Karpas-422 (cell line): ENCODE results near the gene ENDOV. TPM values are rescaled to one million over a fixed set of nuclear protein-coding genes. Genes with fewer than 3 reads are reported as not detected.
"Not testable (repeated sequence)": the region's sequence is repeated elsewhere in the genome, so short reads cannot be mapped to it uniquely, and the experiment has no call there.

ENCODE experiments used
- DNase-seq: peaks from one replicate; pipeline ENCODE4 v3.0.0-alpha.2; 2015
- H2AFZ ChIP-seq: fragments of 200-600 bp; sonication (generic); 2 replicates; pipeline ENCODE4 v1.6.1; 2014; ENCODE audit warnings: antibody characterized with exemption, low read length, mixed read lengths
- H3K27ac ChIP-seq: fragments of 200-600 bp; sonication (generic); 2 replicates; pipeline ENCODE4 v1.5.1; 2014; ENCODE audit warnings: mild to moderate bottlenecking, low read length, moderate library complexity
- H3K27me3 ChIP-seq: fragments of 200-600 bp; sonication (generic); 2 replicates; pipeline ENCODE4 v1.6.1; 2014; ENCODE audit warnings: low read length, mixed read lengths
- H3K36me3 ChIP-seq: fragments of 200-600 bp; sonication (generic); 2 replicates; pipeline ENCODE4 v1.6.1; 2014; ENCODE audit warnings: low read length, mixed read lengths; ENCODE audit not compliant: insufficient read depth
- H3K4me1 ChIP-seq: fragments of 200-600 bp; sonication (generic); 2 replicates; pipeline ENCODE4 v1.6.1; 2014; ENCODE audit warnings: mild to moderate bottlenecking, low read length, mixed read lengths
- H3K4me2 ChIP-seq: fragments of 200-600 bp; sonication (generic); 2 replicates; pipeline ENCODE4 v1.6.1; 2014; ENCODE audit warnings: low read length, low read depth, mild to moderate bottlenecking; ENCODE audit not compliant: poor library complexity, severe bottlenecking
- H3K4me3 ChIP-seq: fragments of 200-600 bp; sonication (generic); 2 replicates; pipeline ENCODE4 v1.5.1; 2014; ENCODE audit warnings: mild to moderate bottlenecking, antibody characterized with exemption, low read length, mixed read lengths
- H3K79me2 ChIP-seq: fragments of 200-600 bp; sonication (generic); 2 replicates; pipeline ENCODE4 v1.6.1; 2014; ENCODE audit warnings: mild to moderate bottlenecking, low read length, mixed read lengths
- H3K9ac ChIP-seq: fragments of 200-600 bp; sonication (generic); 2 replicates; pipeline ENCODE4 v1.6.0; 2014; ENCODE audit warnings: low read length
- H3K9me2 ChIP-seq: fragments of 200-600 bp; sonication (generic), shearing (Covaris generic); replicated peaks from 2 replicates; pipeline ENCODE4 v1.6.0; 2014; ENCODE audit warnings: mild to moderate bottlenecking, low read length, moderate library complexity; ENCODE audit not compliant: insufficient read depth
- H3K9me3 ChIP-seq: fragments of 300-700, 200-600 bp; sonication (generic); 2 replicates; pipeline ENCODE4 v1.6.1; 2014; ENCODE audit warnings: low read length, mixed read lengths
- H4K20me1 ChIP-seq: fragments of 200-600 bp; sonication (generic); 2 replicates; pipeline ENCODE4 v1.6.1; 2014; ENCODE audit warnings: mild to moderate bottlenecking, antibody characterized with exemption, low read length, low read depth; ENCODE audit not compliant: insufficient read depth
- total RNA-seq: library from RNA; depleted of rRNA; stranded (reverse); fragments of >200 nt; shearing (Covaris generic); gene quantifications from 2 replicates; pipeline ENCODE4 v1.2.3, GENCODE V29; 2014; ENCODE audit warnings: low replicate concordance

Gene ENDOV
- total RNA-seq, 1 experiment from 2014 or later = 22.7 TPM

DNA sequence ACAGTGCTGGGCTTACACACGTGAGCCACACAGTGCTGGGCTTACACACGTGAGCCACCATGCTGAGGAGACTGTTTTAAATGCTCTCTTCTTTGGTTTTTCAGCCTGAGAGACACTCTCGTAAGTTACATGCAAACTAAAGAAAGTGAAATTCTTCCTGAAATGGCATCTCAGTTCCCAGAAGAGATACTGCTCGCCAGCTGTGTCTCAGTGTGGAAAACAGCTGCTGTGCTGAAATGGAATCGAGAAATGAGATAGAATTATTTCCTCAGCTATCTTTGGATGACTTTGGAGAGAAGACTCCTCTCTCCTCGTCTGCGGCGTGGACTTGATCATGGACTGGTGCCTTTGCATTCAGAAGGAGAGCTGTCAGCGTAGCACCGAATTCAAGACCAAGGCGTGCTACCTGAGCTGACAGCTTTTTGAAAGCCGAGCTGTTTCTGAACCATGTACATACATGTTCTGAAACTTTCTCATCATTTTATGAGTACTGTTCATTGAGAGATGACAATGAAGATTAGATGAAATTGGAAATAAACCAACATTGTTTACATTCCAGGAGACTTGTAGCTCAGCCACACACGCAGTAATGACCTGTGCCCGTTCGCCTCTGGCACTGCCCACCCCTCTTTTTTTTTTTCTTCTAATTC is 21.6 kb upstream of the ENDOV start:
- H3K4me2 ChIP-seq = no peak overlapping the region
- no peak overlapping the region for H2AFZ ChIP-seq
- H3K27ac ChIP-seq = no peak overlapping the region
- peak; percentile 24 for DNase-seq
- H3K9ac ChIP-seq = no peak overlapping the region
- H3K36me3 ChIP-seq = no peaks in the 10 kb centered on the region
- H3K4me1 ChIP-seq = no peaks in the 10 kb centered on the region
- no peak overlapping the region for H3K4me3 ChIP-seq
- H3K9me2 ChIP-seq = no peaks in the 10 kb centered on the region
- H3K27me3 ChIP-seq = no peaks in the 10 kb centered on the region
- no peaks in the 10 kb centered on the region for H4K20me1 ChIP-seq
- H3K9me3 ChIP-seq = no peaks in the 10 kb centered on the region
- no peaks in the 10 kb centered on the region for H3K79me2 ChIP-seq

DNA sequence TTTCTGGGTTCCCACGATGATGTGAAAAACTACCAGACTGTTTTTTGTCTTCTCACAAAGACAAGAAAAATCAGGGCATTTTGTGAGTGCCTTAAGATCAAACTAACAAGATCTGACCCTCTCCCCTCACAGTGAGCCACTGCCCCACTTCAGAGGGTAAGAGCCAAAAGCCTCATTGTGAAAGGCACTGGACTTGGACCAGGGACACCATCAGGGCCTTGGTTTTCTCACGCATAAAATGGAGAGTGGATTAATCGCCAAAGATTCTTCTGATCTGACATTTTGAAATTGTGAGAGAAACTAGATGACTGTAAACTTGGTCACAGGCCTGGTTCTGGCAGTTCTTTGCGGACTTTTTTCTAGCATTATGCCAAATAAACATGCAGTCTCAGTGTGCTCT is 21.0 kb upstream of the ENDOV start:
- Histone ChIP-seq H3K4me1 (no peaks in the 10 kb centered on the region), H4K20me1 (no peaks in the 10 kb centered on the region), H3K27me3 (no peaks in the 10 kb centered on the region), H3K9ac (no peak overlapping the region), H3K27ac (no peak overlapping the region), H3K9me2 (no peaks in the 10 kb centered on the region), H3K9me3 (no peaks in the 10 kb centered on the region), H2AFZ (no peak overlapping the region), H3K79me2 (no peaks in the 10 kb centered on the region), H3K4me2 (no peak overlapping the region), H3K4me3 (no peak overlapping the region), H3K36me3 (no peaks in the 10 kb centered on the region)
- no peak for DNase-seq

DNA sequence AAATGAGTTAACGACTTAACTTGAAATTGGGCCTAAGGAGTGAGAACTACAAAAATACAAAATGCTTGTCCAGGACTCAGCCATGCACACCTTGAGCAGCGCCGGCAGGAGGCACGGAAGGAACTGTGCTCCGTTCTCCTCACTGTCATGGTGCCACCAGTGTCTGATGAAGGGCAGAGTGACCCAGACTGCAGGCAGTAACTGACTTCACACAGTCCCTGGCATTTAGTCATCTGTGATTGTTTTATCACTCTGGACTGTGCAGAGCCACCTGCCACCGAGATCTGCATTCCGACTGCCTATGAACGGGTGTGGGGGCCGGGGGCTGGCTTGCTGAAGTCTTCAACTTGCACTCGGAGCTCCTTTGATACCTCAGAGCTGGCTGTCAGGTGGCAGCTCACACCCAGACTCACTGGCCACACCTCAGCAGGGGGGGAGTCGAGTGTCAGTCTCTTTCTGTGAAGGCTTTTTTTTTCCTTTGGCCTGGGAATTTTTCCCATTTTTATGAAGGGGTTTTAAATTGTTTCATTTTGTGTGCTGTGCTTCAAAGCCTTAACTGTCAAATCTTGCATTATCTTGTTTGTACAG is 20.2 kb upstream of the ENDOV start:
- DNase-seq = peak; percentile 27
- H3K36me3 ChIP-seq = no peaks in the 10 kb centered on the region

DNA sequence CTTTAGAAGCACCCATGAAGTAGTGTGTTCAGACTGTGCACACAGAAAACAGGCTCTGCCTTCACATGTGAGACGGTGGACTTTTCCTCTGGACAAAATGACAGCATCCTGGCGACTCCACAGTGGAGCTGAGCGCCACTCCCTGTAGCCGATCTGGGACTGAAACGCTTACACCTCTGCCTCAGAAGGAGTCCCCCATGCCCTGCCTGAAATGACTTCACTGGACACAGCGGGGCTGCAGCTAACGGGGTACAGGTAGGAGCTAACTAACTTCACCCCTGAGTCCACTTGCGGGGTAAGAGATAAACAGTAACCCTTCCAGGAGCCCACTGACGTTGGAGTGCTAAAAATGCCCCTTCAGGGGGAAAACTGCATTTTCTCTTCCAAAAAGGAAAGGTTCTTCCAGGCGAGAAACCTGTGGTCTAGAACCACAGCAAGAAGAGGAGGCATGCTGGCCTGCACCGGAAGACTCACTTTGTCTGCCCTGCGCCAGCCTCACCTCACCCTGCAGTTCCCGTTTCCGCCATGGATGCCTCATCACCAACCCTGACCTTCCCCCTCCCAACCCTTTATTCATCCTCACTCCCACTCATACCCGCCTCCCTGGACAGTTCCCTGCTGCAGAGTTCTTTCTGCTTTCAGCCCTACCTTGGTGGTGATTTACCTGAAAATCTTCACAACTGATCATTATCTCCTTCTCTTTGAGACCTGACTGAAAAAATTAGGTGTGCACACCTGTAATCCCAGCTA is 19.4 kb upstream of the ENDOV start:
- H4K20me1 ChIP-seq = no peaks in the 10 kb centered on the region

More for the DNA sequence above, 20.2 kb upstream of the ENDOV start:
- H3K27me3 ChIP-seq = no peaks in the 10 kb centered on the region
- H3K4me3 ChIP-seq = no peak overlapping the region
- H3K9ac ChIP-seq = no peak overlapping the region
- no peaks in the 10 kb centered on the region for H3K79me2 ChIP-seq
- no peaks in the 10 kb centered on the region for H3K9me3 ChIP-seq
- H4K20me1 ChIP-seq = no peaks in the 10 kb centered on the region
- no peak overlapping the region for H3K27ac ChIP-seq
- no peak overlapping the region for H3K4me2 ChIP-seq
- no peaks in the 10 kb centered on the region for H3K4me1 ChIP-seq
- H3K9me2 ChIP-seq = no peaks in the 10 kb centered on the region
- H2AFZ ChIP-seq = no peak overlapping the region

DNA sequence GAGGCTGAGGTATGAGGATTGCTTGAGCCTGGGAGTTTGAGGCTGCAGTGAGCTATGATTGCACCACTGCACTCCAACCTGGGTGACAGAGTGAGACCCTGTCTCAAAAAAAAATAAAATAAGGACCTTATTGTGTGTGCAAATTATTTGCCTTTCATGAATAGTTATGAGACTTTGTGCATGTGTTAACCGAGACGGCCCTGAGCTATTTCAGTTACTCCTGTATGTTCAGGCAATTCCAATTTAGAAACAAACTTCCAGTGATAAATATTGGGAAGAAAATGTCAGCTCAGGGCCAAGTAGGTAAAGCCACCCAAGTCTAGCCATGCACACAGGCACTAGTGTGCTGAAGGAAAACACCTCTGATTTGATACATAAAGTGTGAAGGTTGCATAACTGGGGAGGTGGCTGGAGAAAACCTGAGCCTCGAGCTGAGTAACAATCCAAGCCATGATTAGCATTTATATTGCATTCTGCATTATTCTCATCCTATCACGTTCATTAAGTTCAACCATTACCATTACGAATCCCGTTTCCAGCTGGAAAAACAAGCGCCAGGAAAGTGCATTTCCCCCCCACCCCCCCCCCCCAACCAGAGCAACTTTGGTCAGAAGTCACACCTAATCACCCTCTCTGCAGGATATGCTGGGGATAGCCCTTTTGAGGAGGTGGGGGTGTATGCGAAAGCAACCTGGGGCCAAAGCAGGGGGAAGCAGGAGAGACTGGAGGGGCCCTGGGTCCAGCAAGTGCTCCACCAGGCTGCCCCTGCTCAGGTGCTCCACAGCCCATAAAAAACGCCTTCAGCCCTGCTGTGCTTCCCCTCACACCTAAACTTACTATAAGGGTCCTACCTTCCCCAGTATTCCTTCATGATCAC is 18.6 kb upstream of the ENDOV start:
- H3K9ac ChIP-seq = no peak overlapping the region
- H3K27me3 ChIP-seq = no peaks in the 10 kb centered on the region
- no peak overlapping the region for H3K4me3 ChIP-seq
- no peaks in the 10 kb centered on the region for H3K79me2 ChIP-seq
- H3K27ac ChIP-seq = no peak overlapping the region
- H2AFZ ChIP-seq = no peak overlapping the region
- H3K4me1 ChIP-seq = no peaks in the 10 kb centered on the region
- no peaks in the 10 kb centered on the region for H3K9me3 ChIP-seq
- no peaks in the 10 kb centered on the region for H3K36me3 ChIP-seq
- H3K9me2 ChIP-seq = no peaks in the 10 kb centered on the region
- no peak overlapping the region for H3K4me2 ChIP-seq
- no peaks in the 10 kb centered on the region for H4K20me1 ChIP-seq
- peak; percentile 25 for DNase-seq

More for the DNA sequence above, 19.4 kb upstream of the ENDOV start:
- Histone ChIP-seq H3K79me2 (no peaks in the 10 kb centered on the region), H3K36me3 (no peaks in the 10 kb centered on the region), H3K9me3 (no peaks in the 10 kb centered on the region), H3K27me3 (no peaks in the 10 kb centered on the region), H3K4me3 (no peak overlapping the region), H3K9me2 (no peaks in the 10 kb centered on the region), H3K9ac (no peak overlapping the region), H2AFZ (no peak overlapping the region), H3K27ac (no peak overlapping the region), H3K4me2 (no peak overlapping the region), H3K4me1 (no peaks in the 10 kb centered on the region)
- peak; percentile 34 for DNase-seq

DNA sequence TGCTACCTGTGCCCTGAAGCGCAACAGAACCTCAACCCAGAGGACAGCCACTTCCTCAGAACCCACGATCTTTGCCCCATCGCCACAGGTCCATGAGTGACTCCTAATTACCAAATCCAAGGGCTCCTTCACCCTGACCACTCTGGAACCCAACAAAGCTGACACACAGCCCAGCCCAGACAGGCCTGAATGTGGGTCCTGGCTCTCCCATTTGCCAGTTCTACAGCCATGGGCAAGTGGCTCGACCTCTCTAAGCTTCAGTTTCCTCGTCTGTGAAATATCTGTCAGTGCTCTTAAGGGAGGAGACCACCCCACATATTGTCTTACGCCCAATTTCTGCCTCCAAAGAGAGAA is 18.0 kb upstream of the ENDOV start:
- H3K79me2 ChIP-seq = no peaks in the 10 kb centered on the region
- no peak overlapping the region for H3K4me2 ChIP-seq
- no peak overlapping the region for H2AFZ ChIP-seq
- no peaks in the 10 kb centered on the region for H3K9me2 ChIP-seq
- no peaks in the 10 kb centered on the region for H3K4me1 ChIP-seq
- no peak for DNase-seq
- no peak overlapping the region for H3K27ac ChIP-seq
- no peaks in the 10 kb centered on the region for H3K36me3 ChIP-seq
- no peaks in the 10 kb centered on the region for H4K20me1 ChIP-seq
- H3K27me3 ChIP-seq = no peaks in the 10 kb centered on the region
- no peak overlapping the region for H3K4me3 ChIP-seq
- H3K9me3 ChIP-seq = no peaks in the 10 kb centered on the region
- H3K9ac ChIP-seq = no peak overlapping the region

DNA sequence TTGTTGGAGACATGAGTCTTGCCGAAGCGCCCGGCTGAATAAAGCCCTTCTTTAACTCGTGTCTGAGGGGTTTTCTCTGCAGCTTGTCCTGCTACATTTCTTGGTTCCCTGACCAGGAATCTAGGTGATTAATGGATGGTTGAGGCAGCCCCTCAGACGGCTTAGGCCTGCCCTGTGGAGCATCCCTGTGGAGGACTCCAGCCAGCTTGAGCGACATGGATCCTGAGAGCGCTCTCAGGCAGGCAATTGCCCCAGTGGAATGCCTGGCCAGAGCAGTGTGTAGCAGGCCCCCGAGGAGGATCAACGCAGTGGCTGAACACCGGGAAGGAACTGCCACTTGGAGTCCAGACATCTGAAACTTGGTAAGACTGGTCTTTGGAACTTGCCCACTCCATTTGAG is 17.3 kb upstream of the ENDOV start:
- H3K4me3 ChIP-seq = no peak overlapping the region
- H3K27me3 ChIP-seq = no peaks in the 10 kb centered on the region

DNA sequence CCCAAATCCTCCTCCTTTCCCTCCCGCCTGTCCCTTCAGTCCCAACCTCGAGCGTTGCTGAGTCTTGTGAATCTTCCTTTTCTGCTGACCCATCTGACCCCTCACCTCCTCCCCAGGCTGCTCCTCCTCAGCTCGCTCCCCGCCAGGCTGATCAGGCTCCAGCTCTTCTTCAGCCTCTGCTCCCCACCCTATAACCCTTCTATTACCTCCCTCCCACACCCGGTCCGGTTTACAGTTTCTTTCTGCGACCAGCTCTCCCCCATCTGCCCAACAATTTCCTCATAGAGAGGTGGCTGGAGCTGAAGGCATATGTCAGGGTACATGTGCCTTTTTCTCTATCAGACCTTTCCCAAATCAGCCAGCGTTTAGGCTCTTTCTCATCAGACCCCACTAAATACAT is 13.9 kb upstream of the ENDOV start:
- not testable (repeated sequence) for H3K9ac ChIP-seq, H3K79me2 ChIP-seq, H3K27ac ChIP-seq

More for the DNA sequence above, 17.3 kb upstream of the ENDOV start:
- no peak overlapping the region for H3K27ac ChIP-seq
- H4K20me1 ChIP-seq = no peaks in the 10 kb centered on the region
- no peaks in the 10 kb centered on the region for H3K36me3 ChIP-seq
- no peaks in the 10 kb centered on the region for H3K9me3 ChIP-seq
- H2AFZ ChIP-seq = no peak overlapping the region
- H3K9ac ChIP-seq = no peak overlapping the region
- no peaks in the 10 kb centered on the region for H3K79me2 ChIP-seq
- no peak for DNase-seq
- no peak overlapping the region for H3K4me2 ChIP-seq
- no peaks in the 10 kb centered on the region for H3K9me2 ChIP-seq
- H3K4me1 ChIP-seq = no peaks in the 10 kb centered on the region

More for the DNA sequence above, 13.9 kb upstream of the ENDOV start:
- H3K27me3 ChIP-seq, DNase-seq, H4K20me1 ChIP-seq, H3K4me1 ChIP-seq, H3K36me3 ChIP-seq, H2AFZ ChIP-seq, H3K9me2 ChIP-seq, H3K4me2 ChIP-seq, H3K9me3 ChIP-seq, H3K4me3 ChIP-seq: not testable (repeated sequence)
